Measurements from ENCODE around the gene RHOV.

DNA sequence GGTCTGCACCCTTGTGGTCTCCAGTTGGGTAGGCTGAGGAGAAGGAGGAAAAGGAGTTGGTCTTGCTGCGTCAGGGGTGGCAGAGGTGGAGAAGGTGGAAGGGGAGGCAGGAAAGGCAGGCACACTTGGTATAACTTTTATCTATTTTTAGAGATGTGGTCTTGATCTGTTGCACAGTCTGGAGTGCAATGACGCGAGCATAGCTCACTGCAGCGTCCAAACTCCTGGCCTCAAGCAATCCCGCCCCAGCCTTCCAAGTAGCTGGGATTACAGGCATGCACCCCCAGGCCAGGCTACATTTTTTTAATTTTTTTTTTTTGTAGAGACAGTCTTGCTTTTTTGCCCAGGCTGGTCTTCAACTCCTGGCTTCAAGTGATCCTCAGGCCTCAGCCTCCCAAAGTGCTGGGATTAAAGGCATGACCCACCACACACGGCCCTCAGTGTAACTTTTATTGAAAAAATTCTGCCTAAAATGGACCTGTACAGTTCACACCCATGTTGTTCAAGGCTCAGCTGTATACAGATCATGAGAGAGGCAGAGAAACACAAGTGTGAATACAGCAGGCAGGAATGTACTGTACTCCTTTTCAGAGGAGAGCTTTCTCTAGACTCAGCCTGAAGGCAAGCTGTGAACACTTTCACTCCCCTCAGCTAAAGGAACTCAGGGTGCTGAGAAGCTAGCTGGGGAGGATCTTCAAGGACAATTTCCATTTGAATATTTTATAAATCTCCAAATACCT lies 2.1 kb upstream of the RHOV start:
- TF ChIP-seq, protein P1, sequence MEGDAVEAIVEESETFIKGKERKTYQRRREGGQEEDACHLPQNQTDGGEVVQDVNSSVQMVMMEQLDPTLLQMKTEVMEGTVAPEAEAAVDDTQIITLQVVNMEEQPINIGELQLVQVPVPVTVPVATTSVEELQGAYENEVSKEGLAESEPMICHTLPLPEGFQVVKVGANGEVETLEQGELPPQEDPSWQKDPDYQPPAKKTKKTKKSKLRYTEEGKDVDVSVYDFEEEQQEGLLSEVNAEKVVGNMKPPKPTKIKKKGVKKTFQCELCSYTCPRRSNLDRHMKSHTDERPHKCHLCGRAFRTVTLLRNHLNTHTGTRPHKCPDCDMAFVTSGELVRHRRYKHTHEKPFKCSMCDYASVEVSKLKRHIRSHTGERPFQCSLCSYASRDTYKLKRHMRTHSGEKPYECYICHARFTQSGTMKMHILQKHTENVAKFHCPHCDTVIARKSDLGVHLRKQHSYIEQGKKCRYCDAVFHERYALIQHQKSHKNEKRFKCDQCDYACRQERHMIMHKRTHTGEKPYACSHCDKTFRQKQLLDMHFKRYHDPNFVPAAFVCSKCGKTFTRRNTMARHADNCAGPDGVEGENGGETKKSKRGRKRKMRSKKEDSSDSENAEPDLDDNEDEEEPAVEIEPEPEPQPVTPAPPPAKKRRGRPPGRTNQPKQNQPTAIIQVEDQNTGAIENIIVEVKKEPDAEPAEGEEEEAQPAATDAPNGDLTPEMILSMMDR (IDR thresholded peaks at IDR 0.05; ENCODE audit: insufficient read depth, low read depth, low read length), result no peak
- no peak for TF ChIP-seq EZH2 (IDR thresholded peaks at IDR 0.05; ENCODE audit: insufficient read depth, low read length)

Measured in astrocyte (in vitro differentiated cells and primary cell).